ENCODE results near the gene GFOD2.

GRCh38 chr16:67677712-67678111 is 41.4 kb downstream of the GFOD2 start:
- TF ChIP-seq CTCF (IDR thresholded peaks at IDR 0.05; ENCODE audit: insufficient read depth, low read depth, low read length) (no peak), EZH2 (IDR thresholded peaks at IDR 0.05; ENCODE audit: insufficient read depth, low read length) (no peak)

All from astrocyte (in vitro differentiated cells and primary cell).